SK-N-SH (cell line): ENCODE data around the gene FLACC1.

Experiments
- CTCF ChIP-seq: fragments of 200-600 bp; sonication (generic); IDR thresholded peaks from 2 replicates; pipeline ENCODE4 v1.6.1; 2017; ENCODE audit warnings: antibody characterized with exemption, mild to moderate bottlenecking, moderate library complexity
- ELF1 ChIP-seq: IDR thresholded peaks from 2 replicates; pipeline ENCODE4 v1.4.0; 2012
- EP300 ChIP-seq, 2 experiments: IDR thresholded peaks; 2 replicates each; pipeline versions ENCODE4 v1.4.0 to v1.6.1; 2012; ENCODE audit warnings: borderline replicate concordance in 1 of 2, low read depth in 1 of 2, low read length in 1 of 2
- EZH2phosphoT487 ChIP-seq: fragments of 200-600 bp; sonication (generic); IDR thresholded peaks from 2 replicates; pipeline ENCODE4 v1.6.1; 2017; ENCODE audit warnings: low read depth, mixed run types, mild to moderate bottlenecking, antibody characterized with exemption, moderate library complexity, borderline replicate concordance
- FOXM1 ChIP-seq: IDR thresholded peaks from 2 replicates; pipeline ENCODE4 v1.4.0; 2012; ENCODE audit warnings: low read depth, mild to moderate bottlenecking
- GABPA ChIP-seq: IDR thresholded peaks from 2 replicates; pipeline ENCODE4 v1.4.0; 2012; ENCODE audit warnings: low read depth, mild to moderate bottlenecking
- IRF3 ChIP-seq: fragments of 150-350 bp; IDR thresholded peaks from 2 replicates; pipeline ENCODE4 v1.6.1; 2016; ENCODE audit warnings: mild to moderate bottlenecking, low read depth, low read length
- MXI1 ChIP-seq: IDR thresholded peaks from 2 replicates; pipeline ENCODE4 v1.6.1; 2012; ENCODE audit warnings: mild to moderate bottlenecking, low read depth, low read length, improper control_type of control experiment
- PBX3 ChIP-seq: IDR thresholded peaks from 2 replicates; pipeline ENCODE4; 2012
- POLR2AphosphoS5 ChIP-seq: IDR thresholded peaks from 2 replicates; pipeline ENCODE4 v1.6.1; 2012; ENCODE audit warnings: low read depth, low read length
- RAD21 ChIP-seq: IDR thresholded peaks from 2 replicates; pipeline ENCODE4 v1.6.1; 2012; ENCODE audit warnings: mild to moderate bottlenecking, low read length
- REST ChIP-seq: IDR thresholded peaks from 2 replicates; pipeline ENCODE4 v1.6.1; 2012; ENCODE audit warnings: mild to moderate bottlenecking, low read depth, low read length, moderate library complexity
- RFX5 ChIP-seq: IDR thresholded peaks from 2 replicates; pipeline ENCODE4 v1.6.1; 2012; ENCODE audit warnings: mild to moderate bottlenecking, improper control_type of control experiment, low read length
- RXRA ChIP-seq: IDR thresholded peaks from 2 replicates; pipeline ENCODE4 v1.4.0; 2012; ENCODE audit warnings: low read depth, mild to moderate bottlenecking, borderline replicate concordance

- TF ChIP-seq IRF3 = no peak
- no peak for TF ChIP-seq FOXM1
- TF ChIP-seq REST = no peak
- TF ChIP-seq CTCF = no peak
- TF ChIP-seq ELF1 = no peak
- TF ChIP-seq PBX3 = no peak
- no peak for TF ChIP-seq POLR2AphosphoS5
- no peak for TF ChIP-seq EZH2phosphoT487
- no peak for TF ChIP-seq RFX5
- TF ChIP-seq MXI1 = no peak
- TF ChIP-seq EP300 (IDR thresholded peaks at IDR 0.05; ENCODE audit: borderline replicate concordance in 1 of 2, low read depth in 1 of 2, low read length in 1 of 2) = no peak
- TF ChIP-seq GABPA = no peak
- no peak for TF ChIP-seq RAD21
- TF ChIP-seq RXRA = no peak
Measured at GRCh38 chr2:201401815-201402214, 44.7 kb upstream of the FLACC1 start.
